Caco-2 (cell line): Measurements from ENCODE around the gene YIPF3. TPM values are rescaled to one million over a fixed set of nuclear protein-coding genes. Genes with fewer than 3 reads are reported as not detected.

Experiments
- BruUV-seq: library from RNA; stranded (reverse); fragments of 400-500 nt; replicated peaks from 2 replicates; lab custom pipeline; 2021; lab: Mats Ljungman, UMichigan
- CTCF ChIA-PET: fragments of 300-600 bp; sonication (Branson Sonifier 250); formaldehyde crosslinking; loops from one replicate; lab custom pipeline; 2022; ENCODE audit warnings: antibody characterized with exemption; lab: Charles Lee
- POLR2A ChIA-PET: fragments of 300-600 bp; sonication (Branson Sonifier 250); formaldehyde crosslinking; loops from one replicate; lab custom pipeline; 2022; ENCODE audit warnings: antibody characterized with exemption; lab: Charles Lee
- DNase-seq, 2 experiments: peaks; one replicate each; pipeline versions ENCODE4 v3.0.0 to v3.0.0-alpha.2; 2020 to 2022
- H3K27me3 ChIP-seq: replicated peaks from 2 replicates; pipeline ENCODE4 v1.6.0; 2011; ENCODE audit warnings: low read length; ENCODE audit not compliant: control insufficient read depth, insufficient read depth
- H3K36me3 ChIP-seq: 2 replicates; pipeline ENCODE4 v1.5.1; 2011; ENCODE audit warnings: low read length; ENCODE audit not compliant: control insufficient read depth, insufficient read depth
- H3K4me1 ChIP-seq: fragments of 250-450 bp; sonication (Bioruptor Pico); 2 replicates; pipeline ENCODE4 v1.5.1; 2020; ENCODE audit warnings: mild to moderate bottlenecking
- H3K4me3 ChIP-seq: 2 replicates; pipeline ENCODE4 v1.5.1; 2011; ENCODE audit warnings: low read depth, mild to moderate bottlenecking, control low read depth, low read length
- H3K9me3 ChIP-seq: fragments of 250-450 bp; sonication (Bioruptor Pico); 2 replicates; pipeline ENCODE4 v1.5.1; 2020; ENCODE audit warnings: mild to moderate bottlenecking, moderate library complexity
- H3K27ac Mint-ChIP-seq: one replicate; pipeline ENCODE4 v1.8.0; 2022; ENCODE audit warnings: mixed read lengths; ENCODE audit not compliant: unreplicated experiment
- H3K27me3 Mint-ChIP-seq: one replicate; pipeline ENCODE4 v1.8.0; 2022; ENCODE audit warnings: mixed read lengths; ENCODE audit not compliant: insufficient read depth, unreplicated experiment
- H3K36me3 Mint-ChIP-seq: one replicate; pipeline ENCODE4 v1.8.0; 2022; ENCODE audit warnings: mild to moderate bottlenecking, mixed read lengths; ENCODE audit not compliant: insufficient read depth, unreplicated experiment
- H3K4me1 Mint-ChIP-seq: one replicate; pipeline ENCODE4 v1.8.0; 2022; ENCODE audit warnings: low read depth, mixed read lengths; ENCODE audit not compliant: unreplicated experiment
- H3K4me3 Mint-ChIP-seq: one replicate; pipeline ENCODE4 v1.8.0; 2022; ENCODE audit warnings: mild to moderate bottlenecking, moderate library complexity, mixed read lengths; ENCODE audit not compliant: unreplicated experiment
- H3K9me3 Mint-ChIP-seq: one replicate; pipeline ENCODE4 v1.8.0; 2022; ENCODE audit warnings: mixed read lengths; ENCODE audit not compliant: unreplicated experiment
- CTCF ChIP-seq, 2 experiments: fragments of 200-600 bp in 1 of 2; IDR thresholded peaks; 1 replicate in 1 of 2; 2 replicates in 1 of 2; pipeline versions ENCODE4 v1.5.1 to v1.8.0; 2011 to 2022; ENCODE audit warnings: antibody characterized with exemption in 1 of 2, control low read depth in 1 of 2, inconsistent platforms in 1 of 2, low read depth in 1 of 2, low read length in 1 of 2, mild to moderate bottlenecking in 1 of 2, moderate library complexity in 1 of 2; ENCODE audit not compliant: insufficient read depth in 1 of 2, severe bottlenecking in 1 of 2, unreplicated experiment in 1 of 2
- intact Hi-C: fragments of 100-400 bp; cut with micrococcal nuclease; formaldehyde crosslinking; loops from one replicate; pipeline ENCODE4 v1.10.0; 2022; ENCODE audit not compliant: unreplicated experiment
- total RNA-seq: library from RNA; stranded (reverse); gene quantifications from 2 replicates; pipeline ENCODE4 v1.2.3, GENCODE V29; 2022

The YIPF3 gene
- total RNA-seq, 1 experiment from 2014 or later: 99.8 TPM

DNA sequence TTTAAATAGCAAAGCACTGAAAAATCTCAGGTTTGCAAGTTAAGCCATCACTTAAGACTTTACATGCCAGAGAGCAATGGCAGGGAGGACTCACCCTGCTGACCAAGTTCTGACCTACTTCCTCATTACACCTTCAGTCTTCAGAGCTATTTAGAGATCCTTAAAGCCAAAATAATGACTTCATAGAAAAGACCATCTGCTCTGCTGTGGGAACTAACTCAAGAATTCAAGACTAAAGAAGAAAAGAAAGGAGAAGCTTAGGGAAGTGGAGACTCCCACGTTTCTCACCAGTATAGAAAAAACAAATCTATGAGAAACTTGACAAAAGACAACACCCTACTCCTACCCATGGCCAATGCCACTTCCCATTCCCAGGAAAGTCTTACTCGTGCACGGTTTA, 30.5 kb upstream of the YIPF3 start:
- DNase-seq: no peak
- H3K9me3 Mint-ChIP-seq: no peaks in the 10 kb centered on the region
- peaks cover 82% of the 10 kb centered on the region for H3K36me3 Mint-ChIP-seq
- no peaks in the 10 kb centered on the region; the same call in 1 of the 2 replicates for H3K36me3 ChIP-seq
- no peaks in the 10 kb centered on the region for H3K4me1 Mint-ChIP-seq
- no peaks in the 10 kb centered on the region for H3K9me3 ChIP-seq
- CTCF ChIA-PET: no interaction called here
- no peak overlapping the region for H3K27ac Mint-ChIP-seq
- intact Hi-C loops: no loop called here
- POLR2A ChIA-PET: no interaction called here
- TF ChIP-seq CTCF (IDR thresholded peaks at IDR 0.05; ENCODE audit: insufficient read depth in 1 of 2, low read depth in 1 of 2, low read length in 1 of 2, severe bottlenecking in 1 of 2, unreplicated experiment in 1 of 2): no peak
- no peak overlapping the region for H3K4me3 ChIP-seq
- H3K27me3 ChIP-seq: no peaks in the 10 kb centered on the region
- H3K27me3 Mint-ChIP-seq: no peaks in the 10 kb centered on the region
- BruUV-seq: no TSS peak
- H3K4me3 Mint-ChIP-seq: no peak overlapping the region
- H3K4me1 ChIP-seq: no peaks in the 10 kb centered on the region

- H3K27ac Mint-ChIP-seq: no peak overlapping the region
These were observed 27.7 kb upstream of the YIPF3 start for GRCh38 chr6:43544461-43544860.

GRCh38 chr6:43541774-43542471, 25.2 kb upstream of the YIPF3 start:
- H3K27me3 ChIP-seq: no peaks in the 10 kb centered on the region
- TF ChIP-seq CTCF (IDR thresholded peaks at IDR 0.05; ENCODE audit: insufficient read depth in 1 of 2, low read depth in 1 of 2, low read length in 1 of 2, severe bottlenecking in 1 of 2, unreplicated experiment in 1 of 2): no peak
- ChIA-PET POLR2A (interaction anchor here (0.6 to 0.7 kb wide), 2 partner anchors 35 to 1494 kb away, joined by 3 to 4 read pairs; no protein-coding TSS in a partner anchor), CTCF (no interaction called here)
- no peak overlapping the region for H3K4me3 ChIP-seq
- H3K9me3 ChIP-seq: no peaks in the 10 kb centered on the region
- Mint-ChIP-seq H3K9me3 (no peaks in the 10 kb centered on the region), H3K36me3 (peaks cover 70% of the 10 kb centered on the region), H3K4me1 (no peaks in the 10 kb centered on the region), H3K27me3 (no peaks in the 10 kb centered on the region), H3K27ac (no peak overlapping the region), H3K4me3 (no peak overlapping the region)
- intact Hi-C loops: no loop called here
- no peaks in the 10 kb centered on the region for H3K36me3 ChIP-seq
- BruUV-seq: no TSS peak
- no peaks in the 10 kb centered on the region for H3K4me1 ChIP-seq
- no peak for DNase-seq

More at GRCh38 chr6:43544461-43544860, 27.7 kb upstream of the YIPF3 start:
- DNase-seq: no peak
- Histone ChIP-seq H3K4me1 (no peaks in the 10 kb centered on the region), H3K27me3 (no peaks in the 10 kb centered on the region), H3K36me3 (no peaks in the 10 kb centered on the region; the same call in 1 of the 2 replicates), H3K4me3 (no peak overlapping the region), H3K9me3 (no peaks in the 10 kb centered on the region)
- H3K36me3 Mint-ChIP-seq: peaks cover 82% of the 10 kb centered on the region
- H3K9me3 Mint-ChIP-seq: no peaks in the 10 kb centered on the region
- POLR2A ChIA-PET: no interaction called here
- no peak overlapping the region for H3K4me3 Mint-ChIP-seq
- no TSS peak for BruUV-seq
- TF ChIP-seq CTCF (IDR thresholded peaks at IDR 0.05; ENCODE audit: insufficient read depth in 1 of 2, low read depth in 1 of 2, low read length in 1 of 2, severe bottlenecking in 1 of 2, unreplicated experiment in 1 of 2): no peak
- no peaks in the 10 kb centered on the region for H3K4me1 Mint-ChIP-seq
- no peaks in the 10 kb centered on the region for H3K27me3 Mint-ChIP-seq
- intact Hi-C loops: no loop called here
- CTCF ChIA-PET: no interaction called here
